ENCODE measurements around the gene CCDC182.

GRCh38 chr17:57740235-57740528 lies 4.9 kb downstream of the CCDC182 start:
- TF ChIP-seq CTCF (IDR thresholded peaks at IDR 0.05): no peak
- no peak for TF ChIP-seq POLR2A (IDR thresholded peaks at IDR 0.05)
